Panc1 (cell line): ENCODE data around the gene CRK. TPM values are rescaled to one million over a fixed set of nuclear protein-coding genes. Genes with fewer than 3 reads are reported as not detected.

Experiments
- ATAC-seq: fragments of 200-7000 bp; cut with Tn5 transposase; 2 replicates; pipeline ENCODE4 v1.9.1; 2020; ENCODE audit warnings: mild to moderate bottlenecking, moderate library complexity
- BruUV-seq: library from RNA; stranded (reverse); fragments of 400-500 nt; replicated peaks from 2 replicates; lab custom pipeline; 2021; lab: Mats Ljungman, UMichigan
- CTCF ChIA-PET: fragments of 300-600 bp; sonication (Branson Sonifier 250); formaldehyde crosslinking; loops from one replicate; lab custom pipeline; 2022; ENCODE audit warnings: antibody characterized with exemption; lab: Charles Lee
- POLR2A ChIA-PET: fragments of 300-600 bp; sonication (Branson Sonifier 250); formaldehyde crosslinking; loops from one replicate; lab custom pipeline; 2022; ENCODE audit warnings: antibody characterized with exemption; lab: Charles Lee
- DNase-seq: peaks from one replicate; pipeline ENCODE4 v3.0.0-alpha.2; 2010; ENCODE audit warnings: low read depth, low spot score
- H3K27ac ChIP-seq: 2 replicates; pipeline ENCODE4 v1.5.1; 2011; ENCODE audit warnings: mild to moderate bottlenecking, low read length, inconsistent platforms
- H3K27me3 ChIP-seq: fragments of 200-500 bp; sonication (Bioruptor generic); 2 replicates; pipeline ENCODE4 v1.6.0; 2014; ENCODE audit warnings: low read length, inconsistent platforms; ENCODE audit not compliant: control insufficient read depth, insufficient read depth
- H3K36me3 ChIP-seq: fragments of 200-500 bp; sonication (Bioruptor generic); 2 replicates; pipeline ENCODE4 v1.5.1; 2014; ENCODE audit warnings: inconsistent platforms, mild to moderate bottlenecking, low read length, moderate library complexity; ENCODE audit not compliant: control insufficient read depth, insufficient read depth
- H3K4me1 ChIP-seq: 2 replicates; pipeline ENCODE4 v1.5.1; 2011; ENCODE audit warnings: inconsistent platforms, mild to moderate bottlenecking, low read length, moderate library complexity; ENCODE audit not compliant: control insufficient read depth, insufficient read depth
- H3K4me3 ChIP-seq, 2 experiments: 2 replicates each; pipeline ENCODE4 v1.5.1; 2011 to 2012; ENCODE audit warnings: low read depth in 2 of 2, low read length in 2 of 2, mild to moderate bottlenecking in 2 of 2, inconsistent platforms in 1 of 2, moderate library complexity in 1 of 2
- H3K9me3 ChIP-seq: fragments of 200-500 bp; sonication (Bioruptor generic); 2 replicates; pipeline ENCODE4 v1.5.1; 2014; ENCODE audit warnings: low read depth, mild to moderate bottlenecking, inconsistent platforms, low read length, moderate library complexity; ENCODE audit not compliant: control insufficient read depth, insufficient read depth
- POLR2AphosphoS5 ChIP-seq: IDR thresholded peaks from 2 replicates; pipeline ENCODE4 v1.6.1; 2012; ENCODE audit warnings: mild to moderate bottlenecking, low read depth, low read length, moderate library complexity
- SIN3A ChIP-seq: IDR thresholded peaks from 2 replicates; pipeline ENCODE4 v1.6.1; 2012; ENCODE audit warnings: low read depth, mild to moderate bottlenecking, low read length, moderate library complexity, borderline replicate concordance; ENCODE audit not compliant: insufficient read depth
- TCF7L2 ChIP-seq: IDR thresholded peaks from 2 replicates; pipeline ENCODE4 v1.6.1; 2011; ENCODE audit warnings: mild to moderate bottlenecking, low read depth, low read length, inconsistent platforms
- in situ Hi-C: cut with HindIII; loops from 2 replicates; pipeline ENCODE4 v1.10.0; 2016; ENCODE audit warnings: low sequenced_read_pairs, low pct_unique_long_range_greater_than_20kb
- intact Hi-C: fragments of 100-400 bp; cut with micrococcal nuclease; formaldehyde crosslinking; loops from one replicate; pipeline ENCODE4 v1.10.0; 2022; ENCODE audit not compliant: unreplicated experiment
- total RNA-seq: library from RNA; stranded (reverse); gene quantifications from one replicate; pipeline ENCODE4 v1.2.1, GENCODE V29; 2021; ENCODE audit not compliant: unreplicated experiment
- TF ChIP-seq, protein P1 (sequence below), 2 experiments: IDR thresholded peaks; 2 replicates each; pipeline ENCODE4 v1.6.1; 2011 to 2012; ENCODE audit warnings: low read depth in 2 of 2, control low read depth in 1 of 2, low read length in 1 of 2, mild to moderate bottlenecking in 1 of 2, moderate library complexity in 1 of 2; ENCODE audit not compliant: insufficient read depth in 1 of 2
- TF ChIP-seq, protein P2 (sequence below): fragments of 450-650 bp; IDR thresholded peaks from 2 replicates; pipeline ENCODE4 v1.5.1; 2017; ENCODE audit warnings: mild to moderate bottlenecking

CRK gene
- total RNA-seq, 1 experiment from 2014 or later: 67.0 TPM

DNA sequence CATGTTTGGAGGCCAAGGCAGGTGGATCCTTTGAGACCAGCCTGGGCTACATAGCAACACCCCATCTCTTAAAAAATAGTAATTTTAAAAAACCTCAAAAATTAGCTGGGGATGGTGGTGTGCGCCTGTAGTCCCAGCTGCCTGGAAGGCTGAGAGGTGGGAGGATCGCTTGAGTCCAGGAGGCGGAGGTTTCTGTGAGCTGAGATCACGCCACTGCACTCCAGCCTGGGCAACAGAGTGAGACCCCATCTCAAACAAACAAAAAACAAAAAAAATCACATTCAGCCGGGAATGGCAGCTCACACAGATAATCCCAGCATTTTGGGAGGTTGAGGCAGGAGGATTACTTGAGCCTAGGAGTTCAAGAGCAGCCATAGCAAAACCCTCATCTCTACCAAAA, 39.6 kb downstream of the CRK start:
- BruUV-seq: no TSS peak
- in situ Hi-C loops: no loop called here
- H3K4me3 ChIP-seq: no peak overlapping the region
- H3K27ac ChIP-seq: no peak overlapping the region
- no peaks in the 10 kb centered on the region for H3K27me3 ChIP-seq
- no peak for ATAC-seq
- H3K4me1 ChIP-seq: no peaks in the 10 kb centered on the region; the same call in 1 of the 2 replicates
- no peak for DNase-seq
- H3K9me3 ChIP-seq: no peaks in the 10 kb centered on the region
- CTCF ChIA-PET: interaction anchor here (0.9 kb wide), 1 partner anchor 51 kb away, joined by 4 read pairs; no protein-coding TSS in a partner anchor
- POLR2A ChIA-PET: no interaction called here
- intact Hi-C loops: no loop called here
- peaks cover 7% of the 10 kb centered on the region for H3K36me3 ChIP-seq
- TF ChIP-seq, protein P1, sequence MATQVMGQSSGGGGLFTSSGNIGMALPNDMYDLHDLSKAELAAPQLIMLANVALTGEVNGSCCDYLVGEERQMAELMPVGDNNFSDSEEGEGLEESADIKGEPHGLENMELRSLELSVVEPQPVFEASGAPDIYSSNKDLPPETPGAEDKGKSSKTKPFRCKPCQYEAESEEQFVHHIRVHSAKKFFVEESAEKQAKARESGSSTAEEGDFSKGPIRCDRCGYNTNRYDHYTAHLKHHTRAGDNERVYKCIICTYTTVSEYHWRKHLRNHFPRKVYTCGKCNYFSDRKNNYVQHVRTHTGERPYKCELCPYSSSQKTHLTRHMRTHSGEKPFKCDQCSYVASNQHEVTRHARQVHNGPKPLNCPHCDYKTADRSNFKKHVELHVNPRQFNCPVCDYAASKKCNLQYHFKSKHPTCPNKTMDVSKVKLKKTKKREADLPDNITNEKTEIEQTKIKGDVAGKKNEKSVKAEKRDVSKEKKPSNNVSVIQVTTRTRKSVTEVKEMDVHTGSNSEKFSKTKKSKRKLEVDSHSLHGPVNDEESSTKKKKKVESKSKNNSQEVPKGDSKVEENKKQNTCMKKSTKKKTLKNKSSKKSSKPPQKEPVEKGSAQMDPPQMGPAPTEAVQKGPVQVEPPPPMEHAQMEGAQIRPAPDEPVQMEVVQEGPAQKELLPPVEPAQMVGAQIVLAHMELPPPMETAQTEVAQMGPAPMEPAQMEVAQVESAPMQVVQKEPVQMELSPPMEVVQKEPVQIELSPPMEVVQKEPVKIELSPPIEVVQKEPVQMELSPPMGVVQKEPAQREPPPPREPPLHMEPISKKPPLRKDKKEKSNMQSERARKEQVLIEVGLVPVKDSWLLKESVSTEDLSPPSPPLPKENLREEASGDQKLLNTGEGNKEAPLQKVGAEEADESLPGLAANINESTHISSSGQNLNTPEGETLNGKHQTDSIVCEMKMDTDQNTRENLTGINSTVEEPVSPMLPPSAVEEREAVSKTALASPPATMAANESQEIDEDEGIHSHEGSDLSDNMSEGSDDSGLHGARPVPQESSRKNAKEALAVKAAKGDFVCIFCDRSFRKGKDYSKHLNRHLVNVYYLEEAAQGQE (IDR thresholded peaks at IDR 0.05; ENCODE audit: insufficient read depth in 1 of 2, low read depth in 2 of 2, low read length in 1 of 2): no peak

DNA sequence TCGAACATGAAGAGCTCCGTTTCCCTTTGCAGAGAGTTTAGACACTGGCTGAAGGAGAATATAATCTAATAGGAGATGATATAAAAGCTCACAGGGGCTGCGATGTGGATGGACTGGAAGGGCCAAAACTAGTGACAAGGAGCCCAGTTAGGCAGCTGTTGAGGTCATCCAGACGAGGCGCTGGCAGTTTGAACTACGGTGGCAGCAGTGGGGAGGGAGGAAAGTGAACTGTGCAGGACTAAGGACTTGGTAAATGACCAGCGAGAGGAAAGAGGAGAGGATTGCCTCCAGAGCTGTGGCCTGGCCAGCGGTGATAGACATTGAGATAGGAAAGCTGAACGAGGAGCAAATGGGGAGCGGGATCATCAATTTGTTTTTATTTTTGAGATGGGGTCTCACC, 41.4 kb downstream of the CRK start:
- ATAC-seq (peak; percentile 34; the same call in 1 of the 2 replicates), DNase-seq (no peak)
- H3K36me3 ChIP-seq: no peaks in the 10 kb centered on the region
- BruUV-seq: no TSS peak
- H3K27me3 ChIP-seq: no peaks in the 10 kb centered on the region
- H3K4me3 ChIP-seq: no peak overlapping the region
- TF ChIP-seq TCF7L2 (no peak), SIN3A (no peak), POLR2AphosphoS5 (no peak)
- TF ChIP-seq, protein P1 (IDR thresholded peaks at IDR 0.05; ENCODE audit: insufficient read depth in 1 of 2, low read depth in 2 of 2, low read length in 1 of 2): no peak
- TF ChIP-seq, protein P2, sequence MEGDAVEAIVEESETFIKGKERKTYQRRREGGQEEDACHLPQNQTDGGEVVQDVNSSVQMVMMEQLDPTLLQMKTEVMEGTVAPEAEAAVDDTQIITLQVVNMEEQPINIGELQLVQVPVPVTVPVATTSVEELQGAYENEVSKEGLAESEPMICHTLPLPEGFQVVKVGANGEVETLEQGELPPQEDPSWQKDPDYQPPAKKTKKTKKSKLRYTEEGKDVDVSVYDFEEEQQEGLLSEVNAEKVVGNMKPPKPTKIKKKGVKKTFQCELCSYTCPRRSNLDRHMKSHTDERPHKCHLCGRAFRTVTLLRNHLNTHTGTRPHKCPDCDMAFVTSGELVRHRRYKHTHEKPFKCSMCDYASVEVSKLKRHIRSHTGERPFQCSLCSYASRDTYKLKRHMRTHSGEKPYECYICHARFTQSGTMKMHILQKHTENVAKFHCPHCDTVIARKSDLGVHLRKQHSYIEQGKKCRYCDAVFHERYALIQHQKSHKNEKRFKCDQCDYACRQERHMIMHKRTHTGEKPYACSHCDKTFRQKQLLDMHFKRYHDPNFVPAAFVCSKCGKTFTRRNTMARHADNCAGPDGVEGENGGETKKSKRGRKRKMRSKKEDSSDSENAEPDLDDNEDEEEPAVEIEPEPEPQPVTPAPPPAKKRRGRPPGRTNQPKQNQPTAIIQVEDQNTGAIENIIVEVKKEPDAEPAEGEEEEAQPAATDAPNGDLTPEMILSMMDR: no peak
- CTCF ChIA-PET: no interaction called here
- intact Hi-C loops (no loop called here), in situ Hi-C loops (no loop called here)
- H3K9me3 ChIP-seq: no peaks in the 10 kb centered on the region
- POLR2A ChIA-PET: no interaction called here
- no peak overlapping the region for H3K27ac ChIP-seq
- H3K4me1 ChIP-seq: no peaks in the 10 kb centered on the region; the same call in 1 of the 2 replicates
